GM13977 (cell line): ENCODE results near the gene CTDSP2.

Experiments
- DNase-seq: peaks from one replicate; pipeline ENCODE4 v3.0.0; 2012; ENCODE audit warnings: low spot score
- in situ Hi-C: fragments of 300-500 bp; cut with MboI; formaldehyde crosslinking; loops from one replicate; pipeline ENCODE4 v1.12.0; 2022; ENCODE audit warnings: low sequenced_read_pairs, low pct_unique_long_range_greater_than_20kb, mixed read lengths, inconsistent platforms; ENCODE audit not compliant: unreplicated experiment
- TF ChIP-seq, protein P1 (sequence below): IDR thresholded peaks from 2 replicates; pipeline ENCODE4 v1.5.1; 2012; ENCODE audit warnings: mild to moderate bottlenecking, control low read depth; ENCODE audit not compliant: insufficient read depth; ENCODE audit errors: extremely low read depth, missing control alignments

Gene CTDSP2

DNA sequence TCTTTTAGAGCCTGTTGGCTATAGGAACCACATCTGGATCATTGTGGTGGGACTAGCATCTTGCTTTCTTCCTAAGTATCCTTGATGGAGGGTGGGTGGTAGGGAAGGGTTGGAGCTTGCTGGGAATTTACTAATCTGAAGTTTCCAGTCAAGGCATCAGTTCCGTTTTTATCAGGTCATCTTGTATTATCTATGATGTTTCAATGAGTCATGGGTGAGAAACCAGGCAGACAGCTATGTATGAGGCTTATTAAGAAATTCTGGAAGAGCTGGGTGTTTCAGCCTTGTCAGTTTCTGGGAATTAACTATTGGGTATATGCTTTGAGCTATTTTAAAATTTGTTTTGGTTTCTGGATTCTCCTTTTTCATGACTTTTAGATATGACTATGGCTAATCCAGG, 52.6 kb downstream of the CTDSP2 start:
- no peak for DNase-seq
- TF ChIP-seq, protein P1, sequence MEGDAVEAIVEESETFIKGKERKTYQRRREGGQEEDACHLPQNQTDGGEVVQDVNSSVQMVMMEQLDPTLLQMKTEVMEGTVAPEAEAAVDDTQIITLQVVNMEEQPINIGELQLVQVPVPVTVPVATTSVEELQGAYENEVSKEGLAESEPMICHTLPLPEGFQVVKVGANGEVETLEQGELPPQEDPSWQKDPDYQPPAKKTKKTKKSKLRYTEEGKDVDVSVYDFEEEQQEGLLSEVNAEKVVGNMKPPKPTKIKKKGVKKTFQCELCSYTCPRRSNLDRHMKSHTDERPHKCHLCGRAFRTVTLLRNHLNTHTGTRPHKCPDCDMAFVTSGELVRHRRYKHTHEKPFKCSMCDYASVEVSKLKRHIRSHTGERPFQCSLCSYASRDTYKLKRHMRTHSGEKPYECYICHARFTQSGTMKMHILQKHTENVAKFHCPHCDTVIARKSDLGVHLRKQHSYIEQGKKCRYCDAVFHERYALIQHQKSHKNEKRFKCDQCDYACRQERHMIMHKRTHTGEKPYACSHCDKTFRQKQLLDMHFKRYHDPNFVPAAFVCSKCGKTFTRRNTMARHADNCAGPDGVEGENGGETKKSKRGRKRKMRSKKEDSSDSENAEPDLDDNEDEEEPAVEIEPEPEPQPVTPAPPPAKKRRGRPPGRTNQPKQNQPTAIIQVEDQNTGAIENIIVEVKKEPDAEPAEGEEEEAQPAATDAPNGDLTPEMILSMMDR = no peak
- in situ Hi-C loops = no loop called here

DNA sequence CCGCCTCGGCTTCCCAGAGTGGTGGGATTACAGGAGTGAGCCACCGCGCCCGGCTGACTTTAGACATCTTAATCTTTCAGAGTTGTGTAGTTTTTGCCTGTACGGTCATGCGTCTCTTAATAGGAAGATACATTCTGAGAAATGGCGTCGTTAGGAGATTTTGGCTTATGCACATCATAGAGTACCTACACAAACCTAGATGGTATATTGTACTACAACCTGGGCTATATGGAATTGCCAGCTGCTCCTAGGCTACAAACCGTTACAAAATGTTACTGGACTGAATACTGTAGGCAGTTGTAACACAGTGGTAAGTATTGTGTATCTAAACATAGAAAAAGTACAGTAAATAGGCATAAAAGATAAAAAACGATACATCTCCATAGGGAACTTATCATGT, 62.7 kb downstream of the CTDSP2 start:
- TF ChIP-seq, protein P1 = no peak
- DNase-seq = no peak
- in situ Hi-C loops = no loop called here

DNA sequence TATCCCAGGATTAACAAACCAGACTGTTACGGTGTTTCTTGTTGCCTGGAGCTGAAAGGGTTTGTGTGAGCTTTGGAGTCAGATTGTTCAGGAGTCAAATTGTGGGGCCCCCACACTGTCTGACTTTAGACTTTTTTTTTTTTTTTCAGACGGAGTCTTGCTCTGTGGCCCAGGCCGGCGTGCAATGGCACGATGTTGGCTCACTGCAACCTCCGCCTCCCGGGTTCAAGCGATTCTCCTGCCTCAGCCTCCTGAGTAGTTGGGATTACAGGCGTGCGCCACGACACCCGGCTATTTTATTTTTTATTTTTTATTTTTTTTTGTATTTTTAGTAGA, 63.1 kb downstream of the CTDSP2 start:
- no peak for DNase-seq
- in situ Hi-C loops = no loop called here
- TF ChIP-seq, protein P1 = no peak

DNA sequence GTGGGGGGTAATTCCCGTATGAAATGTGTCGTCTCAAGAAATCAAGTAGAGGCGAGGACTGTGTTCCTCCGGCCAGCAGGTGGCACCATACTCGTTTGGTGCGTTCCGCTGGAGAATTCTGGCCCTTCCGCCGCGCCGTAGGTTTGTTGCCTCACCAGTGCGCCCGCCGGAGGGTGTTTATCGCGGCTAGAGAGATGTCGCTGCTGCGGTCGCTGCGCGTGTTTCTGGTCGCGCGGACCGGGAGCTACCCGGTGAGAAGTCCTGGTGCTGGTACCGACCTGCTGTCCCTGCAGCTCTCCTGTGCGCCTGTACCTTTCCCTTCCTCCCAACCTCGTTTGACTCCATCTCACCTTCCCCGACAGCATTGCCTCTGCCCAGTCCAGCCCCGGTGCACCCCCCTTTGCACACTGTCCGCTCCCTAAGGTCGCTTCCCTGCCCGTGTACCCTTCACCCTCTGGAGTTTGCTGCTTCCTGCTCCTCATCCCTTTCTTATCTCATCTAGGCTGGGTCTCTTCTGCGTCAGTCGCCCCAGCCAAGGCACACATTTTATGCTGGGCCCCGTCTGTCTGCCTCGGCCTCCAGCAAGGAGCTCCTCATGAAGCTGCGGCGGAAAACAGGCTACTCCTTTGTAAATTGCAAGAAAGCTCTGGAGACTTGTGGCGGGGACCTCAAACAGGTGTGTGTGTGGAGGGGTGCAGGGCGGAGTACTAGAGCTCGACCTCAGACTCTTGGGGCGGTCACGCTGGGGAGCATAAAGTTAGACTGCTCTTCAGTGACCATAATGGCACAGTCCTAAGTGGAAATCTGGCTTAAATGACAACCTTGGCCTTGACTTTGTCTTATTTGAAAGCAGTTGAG, 63.7 kb downstream of the CTDSP2 start, which contains the start of gene TSFM:
Gene TSFM, plus strand, starts transcription at position 180 of the 858 bp plus-strand sequence. Its CDS starts 15 bp downstream, at position 195.
- peak; percentile 86 for DNase-seq
- TF ChIP-seq, protein P1 = peak; percentile 96
- in situ Hi-C loops = no loop called here

DNA sequence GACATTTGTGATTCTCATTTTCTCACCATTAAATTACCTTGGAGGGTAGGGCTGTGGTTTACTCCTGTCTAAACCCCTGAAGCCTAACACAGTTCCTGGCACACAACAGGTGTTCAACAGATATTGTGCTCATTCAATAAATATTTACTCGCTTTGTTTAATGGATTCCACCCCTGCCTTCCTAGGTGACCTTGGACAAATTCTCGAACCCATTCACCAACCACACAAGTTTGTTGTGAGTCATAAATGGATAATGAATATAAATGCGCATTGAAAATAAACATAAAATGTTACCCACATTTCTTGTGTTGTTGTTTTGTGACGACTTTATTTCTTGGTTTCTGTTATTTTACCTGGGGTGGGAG, 64.3 kb downstream of the CTDSP2 start:
- TF ChIP-seq, protein P1 = no peak
- DNase-seq = no peak
- in situ Hi-C loops = no loop called here

DNA sequence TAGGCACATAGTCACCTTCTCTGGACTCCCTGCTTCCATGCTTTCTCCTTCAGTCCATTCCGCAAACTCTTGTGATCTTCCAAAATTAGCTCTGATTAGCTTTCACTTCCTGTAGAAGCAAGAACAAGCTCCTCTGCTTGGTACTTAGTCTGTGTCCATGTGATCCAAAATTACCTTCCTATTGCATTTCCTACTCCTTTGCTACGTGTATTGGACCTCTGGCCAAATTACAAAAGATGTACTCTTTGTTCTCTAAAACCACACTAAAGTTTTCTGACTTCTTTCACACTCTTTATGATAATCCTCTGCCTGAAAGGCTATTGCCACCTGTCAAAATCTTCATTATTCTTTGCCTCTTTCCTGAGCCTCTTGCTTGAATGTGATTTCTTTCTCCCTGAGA, 64.7 kb downstream of the CTDSP2 start:
- in situ Hi-C loops = no loop called here
- TF ChIP-seq, protein P1 = no peak
- no peak for DNase-seq
